AG04450 (cell line): Measurements from ENCODE around the gene EID3. TPM values are rescaled to one million over a fixed set of nuclear protein-coding genes. Genes with fewer than 3 reads are reported as not detected.
A peak's percentile ranks its signal among the peaks of the same experiment; 100 is the strongest.

Experiments
- CTCF ChIA-PET: fragments of 300-600, 350-600 bp; formaldehyde crosslinking; extraction: SDS; loops from one replicate; lab custom pipeline; 2022; ENCODE audit warnings: antibody characterized with exemption, inconsistent platforms; lab: Charles Lee
- POLR2A ChIA-PET: fragments of 350-600 bp; formaldehyde crosslinking; extraction: SDS; loops from one replicate; lab custom pipeline; 2021; ENCODE audit warnings: antibody characterized with exemption, inconsistent platforms; lab: Yijun Ruan, JAX
- DNase-seq: peaks from one replicate; pipeline ENCODE4 v3.0.0-alpha.2; 2011; ENCODE audit warnings: low read depth, low spot score
- H3K27ac ChIP-seq: one replicate; pipeline ENCODE4 v1.5.1; 2012; ENCODE audit warnings: low read depth, low read length, control low read depth
- H3K27me3 ChIP-seq: one replicate; pipeline ENCODE4 v1.6.0; 2012; ENCODE audit warnings: low read length; ENCODE audit not compliant: control insufficient read depth, insufficient read depth
- H3K4me3 ChIP-seq: 2 replicates; pipeline ENCODE4 v1.5.1; 2011; ENCODE audit warnings: mild to moderate bottlenecking, low read depth, low read length, control low read depth
- H3K9me3 ChIP-seq: 2 replicates; pipeline ENCODE4 v1.5.1; 2012; ENCODE audit warnings: low read length; ENCODE audit not compliant: control insufficient read depth, insufficient read depth
- polyA plus RNA-seq: library from polyadenylated mRNA; depleted of rRNA; stranded (reverse); fragments of >200 nt; gene quantifications from 2 replicates; pipeline ENCODE4 v1.2.3, GENCODE V29; 2011
- TF ChIP-seq, protein P1 (sequence below): IDR thresholded peaks from 2 replicates; pipeline ENCODE4 v1.5.1; 2011; ENCODE audit warnings: low read depth, low read length, control low read depth, inconsistent platforms

The EID3 gene
- polyA plus RNA-seq, 1 experiment: 2.5 TPM

DNA sequence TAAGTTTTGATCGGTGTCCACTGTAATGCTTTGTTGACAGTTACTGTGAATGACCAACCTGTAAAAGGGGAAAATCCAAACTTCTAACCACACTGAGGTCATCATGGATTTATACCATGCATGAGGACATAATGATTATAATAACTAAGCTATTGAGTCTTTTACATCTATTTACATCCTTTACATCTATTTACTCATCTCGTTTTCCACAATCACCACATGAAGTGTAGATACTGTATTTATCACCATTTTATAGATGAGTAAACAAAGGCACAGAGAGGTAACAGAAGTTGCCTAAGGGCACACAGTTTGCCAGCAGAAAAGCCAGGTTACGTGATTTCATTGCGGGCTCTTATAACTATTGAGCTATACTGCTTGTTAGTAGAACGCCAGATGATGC is 27.9 kb upstream of the EID3 start:
- CTCF ChIA-PET: interaction anchor here (0.9 kb wide), 1 partner anchor 33 kb away, joined by 3 read pairs; no protein-coding TSS in a partner anchor
- Histone ChIP-seq H3K4me3 (no peak overlapping the region), H3K27me3 (no peaks in the 10 kb centered on the region), H3K27ac (no peak overlapping the region), H3K9me3 (peaks cover 3% of the 10 kb centered on the region; the same call in 1 of the 2 replicates)
- no peak for DNase-seq
- TF ChIP-seq, protein P1, sequence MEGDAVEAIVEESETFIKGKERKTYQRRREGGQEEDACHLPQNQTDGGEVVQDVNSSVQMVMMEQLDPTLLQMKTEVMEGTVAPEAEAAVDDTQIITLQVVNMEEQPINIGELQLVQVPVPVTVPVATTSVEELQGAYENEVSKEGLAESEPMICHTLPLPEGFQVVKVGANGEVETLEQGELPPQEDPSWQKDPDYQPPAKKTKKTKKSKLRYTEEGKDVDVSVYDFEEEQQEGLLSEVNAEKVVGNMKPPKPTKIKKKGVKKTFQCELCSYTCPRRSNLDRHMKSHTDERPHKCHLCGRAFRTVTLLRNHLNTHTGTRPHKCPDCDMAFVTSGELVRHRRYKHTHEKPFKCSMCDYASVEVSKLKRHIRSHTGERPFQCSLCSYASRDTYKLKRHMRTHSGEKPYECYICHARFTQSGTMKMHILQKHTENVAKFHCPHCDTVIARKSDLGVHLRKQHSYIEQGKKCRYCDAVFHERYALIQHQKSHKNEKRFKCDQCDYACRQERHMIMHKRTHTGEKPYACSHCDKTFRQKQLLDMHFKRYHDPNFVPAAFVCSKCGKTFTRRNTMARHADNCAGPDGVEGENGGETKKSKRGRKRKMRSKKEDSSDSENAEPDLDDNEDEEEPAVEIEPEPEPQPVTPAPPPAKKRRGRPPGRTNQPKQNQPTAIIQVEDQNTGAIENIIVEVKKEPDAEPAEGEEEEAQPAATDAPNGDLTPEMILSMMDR: no peak
- POLR2A ChIA-PET: interaction anchor here (0.7 kb wide), 1 partner anchor 11 kb away, joined by 3 read pairs; no protein-coding TSS in a partner anchor

DNA sequence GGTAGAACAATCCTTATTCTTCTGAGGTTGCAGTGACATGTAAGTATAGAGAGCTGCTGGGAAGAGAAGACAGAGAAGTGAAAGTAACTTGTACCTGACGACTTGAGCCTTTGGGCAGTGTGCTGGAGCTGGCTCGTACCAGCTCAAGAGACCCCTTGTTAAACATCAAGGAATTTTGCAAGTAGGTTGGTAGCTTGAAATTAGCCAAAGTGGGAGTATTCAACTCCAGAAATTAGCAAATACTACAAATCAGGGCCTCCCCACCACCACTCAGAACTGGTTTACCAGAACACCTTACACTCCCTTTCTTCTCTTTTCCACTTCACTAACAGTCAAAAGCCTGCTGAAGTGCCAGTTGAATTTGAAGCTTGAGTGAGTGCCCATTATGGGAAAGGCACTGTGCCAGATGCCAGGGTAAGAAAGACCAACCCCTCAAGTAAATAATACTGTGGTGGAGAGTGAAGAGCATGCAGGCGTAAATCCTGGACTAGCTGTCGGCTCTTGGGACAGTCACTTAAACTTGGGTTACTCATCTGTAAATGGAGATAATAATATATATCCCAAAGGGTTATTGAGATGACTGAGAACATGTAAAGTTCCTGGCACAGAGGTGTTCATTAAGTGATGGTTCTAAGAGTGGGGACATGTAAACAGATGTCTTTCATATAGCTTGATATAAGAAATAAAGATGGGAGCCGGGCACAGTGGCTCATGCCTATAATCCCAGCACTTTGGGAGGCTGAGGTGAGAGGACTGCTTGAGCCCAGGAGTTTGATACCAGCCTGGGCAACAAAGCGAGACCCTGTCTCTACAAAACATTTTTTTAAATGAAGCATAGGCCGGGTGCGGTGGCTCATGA is 27.0 kb upstream of the EID3 start:
- ChIA-PET POLR2A (interaction anchor here (0.6 to 1.2 kb wide), 2 partner anchors 10 to 30 kb away, joined by 6 read pairs; no protein-coding TSS in a partner anchor), CTCF (interaction anchor here (0.9 kb wide), 1 partner anchor 34 kb away, joined by 3 read pairs; no protein-coding TSS in a partner anchor)
- DNase-seq: no peak
- Histone ChIP-seq H3K27me3 (no peaks in the 10 kb centered on the region), H3K4me3 (no peak overlapping the region), H3K9me3 (peaks cover 3% of the 10 kb centered on the region; the same call in 1 of the 2 replicates), H3K27ac (no peak overlapping the region)
- TF ChIP-seq, protein P1: no peak

DNA sequence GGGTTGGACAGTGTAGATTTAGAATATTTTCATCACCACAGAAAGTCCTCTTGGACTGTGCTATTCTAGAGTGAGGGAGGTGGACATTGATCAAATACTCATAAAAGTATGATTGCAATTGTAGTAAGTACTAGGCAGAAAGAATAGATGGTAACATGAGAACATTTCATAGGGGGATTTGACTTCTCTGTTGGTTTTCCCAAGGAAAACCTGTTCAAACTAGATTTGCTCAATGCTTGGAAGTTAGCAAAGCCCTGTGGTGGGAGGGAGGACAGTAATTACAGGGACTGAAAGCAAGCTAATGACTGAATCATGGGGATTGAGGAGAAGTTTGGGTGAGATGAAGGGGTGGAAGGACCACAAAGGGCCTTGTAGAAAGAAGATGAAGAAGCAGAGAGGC is 24.4 kb upstream of the EID3 start:
- ChIA-PET POLR2A (interaction anchor here (0.7 to 1.1 kb wide), 2 partner anchors 9 to 24 kb away, joined by 4 read pairs; partner anchors contain the start of gene EID3), CTCF (no interaction called here)
- H3K27me3 ChIP-seq: no peaks in the 10 kb centered on the region
- no peaks in the 10 kb centered on the region for H3K9me3 ChIP-seq
- H3K27ac ChIP-seq: no peak overlapping the region
- H3K4me3 ChIP-seq: peak overlapping the region; percentile 47
- no peak for DNase-seq
- TF ChIP-seq, protein P1: no peak

DNA sequence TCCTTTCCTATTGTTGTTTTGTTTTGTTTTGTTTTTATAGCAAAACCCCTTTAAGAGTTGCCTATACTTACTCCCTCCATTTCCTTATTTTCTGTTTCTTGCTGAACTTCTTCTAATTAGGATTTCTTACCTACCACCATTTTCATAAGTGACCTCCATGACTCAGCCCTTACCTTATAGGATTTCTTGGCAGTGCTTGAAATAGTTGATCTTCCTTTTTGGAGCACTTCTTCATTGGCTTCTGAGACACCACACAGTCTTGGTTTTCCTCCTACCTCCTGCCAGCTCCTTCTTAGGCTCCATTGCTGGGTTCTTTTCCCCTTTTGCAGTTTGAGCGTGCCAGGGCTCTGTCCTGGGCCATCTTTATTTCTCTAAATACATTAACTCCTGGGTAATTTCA is 23.4 kb upstream of the EID3 start:
- no peak for DNase-seq

More for the DNA sequence above, 23.4 kb upstream of the EID3 start:
- ChIA-PET POLR2A (interaction anchor here (1.0 to 3.0 kb wide), 4 partner anchors 8 to 61 kb away, joined by 3 to 15 read pairs (median 4); no protein-coding TSS in a partner anchor), CTCF (interaction anchor here (1.2 kb wide), 1 partner anchor 80 kb away, joined by 5 read pairs; no protein-coding TSS in a partner anchor)
- H3K27me3 ChIP-seq: no peaks in the 10 kb centered on the region
- H3K4me3 ChIP-seq: peak overlapping the region; percentile 35
- no peaks in the 10 kb centered on the region for H3K9me3 ChIP-seq
- H3K27ac ChIP-seq: peak overlapping the region; percentile 98
- TF ChIP-seq, protein P1: no peak
